H1 (cell line): Measurements from ENCODE around the gene IGLL5. TPM values are rescaled to one million over a fixed set of nuclear protein-coding genes. Genes with fewer than 3 reads are reported as not detected.

Source experiments
- CTCF ChIA-PET: fragments of 300-600 bp; sonication (Branson Sonifier 250); formaldehyde crosslinking; loops from one replicate; lab custom pipeline; 2021; ENCODE audit not compliant: partially characterized antibody; lab: Charles Lee
- POLR2A ChIA-PET: fragments of 300-600 bp; sonication (Branson Sonifier 250); formaldehyde crosslinking; loops from one replicate; lab custom pipeline; 2021; ENCODE audit warnings: inconsistent platforms; ENCODE audit not compliant: partially characterized antibody; lab: Charles Lee
- DNase-seq, 2 experiments: peaks; one replicate each; pipeline versions ENCODE4 v3.0.0 to v3.0.0-alpha.2; 2010 to 2022; ENCODE audit warnings: low spot score in 2 of 2, low read depth in 1 of 2, mixed read lengths in 1 of 2
- FAIRE-seq: peaks from 2 replicates; lab custom pipeline; 2011; peaks lifted over from hg19 to GRCh38; lab: Jason Lieb, UNC
- H2AFZ ChIP-seq: 2 replicates; pipeline ENCODE4 v1.8.1; 2012; ENCODE audit warnings: low read length, inconsistent platforms
- H2AK5ac ChIP-seq: 2 replicates; pipeline ENCODE4 v1.6.1; 2013; ENCODE audit warnings: low read depth, low read length
- H2BK120ac ChIP-seq: replicated peaks from 2 replicates; pipeline ENCODE3; 2013; ENCODE audit warnings: low read depth, low read length, inconsistent platforms
- H2BK12ac ChIP-seq: 2 replicates; pipeline ENCODE4 v1.6.1; 2013; ENCODE audit warnings: low read depth, low read length
- H2BK15ac ChIP-seq: 2 replicates; pipeline ENCODE4 v1.6.1; 2013; ENCODE audit warnings: low read length
- H2BK20ac ChIP-seq: 2 replicates; pipeline ENCODE4 v1.6.1; 2013; ENCODE audit warnings: low read length
- H2BK5ac ChIP-seq: 2 replicates; pipeline ENCODE4 v1.6.1; 2013; ENCODE audit warnings: low read depth, low read length
- H3K14ac ChIP-seq: 2 replicates; pipeline ENCODE4 v1.6.1; 2013; ENCODE audit warnings: inconsistent platforms; ENCODE audit not compliant: insufficient read length
- H3K18ac ChIP-seq: 2 replicates; pipeline ENCODE4 v1.6.1; 2013; ENCODE audit warnings: low read length; ENCODE audit errors: extremely low read depth
- H3K23ac ChIP-seq: 2 replicates; pipeline ENCODE4 v1.6.1; 2013; ENCODE audit warnings: inconsistent platforms; ENCODE audit not compliant: insufficient read length
- H3K23me2 ChIP-seq: 2 replicates; pipeline ENCODE4 v1.6.1; 2013; ENCODE audit warnings: low read depth, low read length
- H3K27ac ChIP-seq: 2 replicates; pipeline ENCODE4 v1.6.1; 2011; ENCODE audit warnings: low read depth, low read length, inconsistent platforms
- H3K27me3 ChIP-seq, 4 experiments: replicated peaks in 1 of 4; 1 replicate in 1 of 4; 2 replicates in 3 of 4; pipeline versions ENCODE4 v1.6.1 to v1.8.1; 2011 to 2013; ENCODE audit warnings: low read length in 3 of 4, mild to moderate bottlenecking in 3 of 4, inconsistent platforms in 2 of 4, mixed read lengths in 2 of 4, moderate library complexity in 1 of 4; ENCODE audit not compliant: control insufficient read depth in 3 of 4, insufficient read depth in 3 of 4; ENCODE audit errors: extremely low read depth in 1 of 4
- H3K36me3 ChIP-seq, 4 experiments: 2 replicates each; pipeline versions ENCODE4 v1.6.1 to v1.8.1; 2011 to 2013; ENCODE audit warnings: mild to moderate bottlenecking in 4 of 4, low read length in 3 of 4, moderate library complexity in 2 of 4, control low read depth in 1 of 4, inconsistent platforms in 1 of 4; ENCODE audit not compliant: insufficient read depth in 4 of 4, control insufficient read depth in 2 of 4
- H3K4ac ChIP-seq: replicated peaks from 2 replicates; pipeline ENCODE3; 2013; ENCODE audit warnings: low read length, low read depth, mixed read lengths, inconsistent platforms; ENCODE audit not compliant: insufficient read length
- H3K4me1 ChIP-seq, 4 experiments: replicated peaks in 1 of 4; 1 replicate in 1 of 4; 2 replicates in 3 of 4; pipeline versions ENCODE4 v1.6.1 to v1.8.1; 2011 to 2013; ENCODE audit warnings: low read length in 3 of 4, inconsistent platforms in 2 of 4, mixed read lengths in 1 of 4; ENCODE audit not compliant: insufficient read depth in 4 of 4, control insufficient read depth in 3 of 4
- H3K4me2 ChIP-seq, 2 experiments: 2 replicates each; pipeline versions ENCODE4 v1.6.1 to v1.8.1; 2011 to 2013; ENCODE audit warnings: low read depth in 2 of 2, low read length in 2 of 2, control low read depth in 1 of 2, inconsistent platforms in 1 of 2, mild to moderate bottlenecking in 1 of 2; ENCODE audit not compliant: insufficient read depth in 1 of 2
- H3K4me3 ChIP-seq, 4 experiments: fragments of 200-600, 300-600 bp in 1 of 4; sonication (generic), shearing (Covaris generic), sonication (Bioruptor Twin) in 1 of 4; 2 replicates each; pipeline versions ENCODE4 v1.5.1 to v1.8.1; 2011 to 2016; ENCODE audit warnings: low read length in 4 of 4, low read depth in 3 of 4, control low read depth in 2 of 4, inconsistent platforms in 2 of 4, mild to moderate bottlenecking in 2 of 4, mixed read lengths in 1 of 4, moderate library complexity in 1 of 4; ENCODE audit not compliant: insufficient read depth in 2 of 4; ENCODE audit errors: extremely low read depth in 1 of 4
- H3K56ac ChIP-seq: replicated peaks from 2 replicates; pipeline ENCODE3; 2013; ENCODE audit warnings: low read depth, mild to moderate bottlenecking, mixed read lengths, low read length, inconsistent platforms; ENCODE audit not compliant: insufficient read length
- H3K79me1 ChIP-seq: 2 replicates; pipeline ENCODE4 v1.6.1; 2013; ENCODE audit warnings: low read depth, low read length, control low read depth
- H3K79me2 ChIP-seq, 2 experiments: 2 replicates each; pipeline versions ENCODE4 v1.6.1 to v1.8.1; 2012 to 2013; ENCODE audit warnings: low read length in 2 of 2, mild to moderate bottlenecking in 2 of 2, inconsistent platforms in 1 of 2; ENCODE audit not compliant: insufficient read depth in 2 of 2, control insufficient read depth in 1 of 2
- H3K9ac ChIP-seq, 4 experiments: replicated peaks in 1 of 4; 1 replicate in 1 of 4; 2 replicates in 3 of 4; pipeline versions ENCODE4 v1.6.1 to v1.8.1; 2011 to 2013; ENCODE audit warnings: low read depth in 3 of 4, low read length in 3 of 4, control low read depth in 2 of 4, mild to moderate bottlenecking in 2 of 4, moderate library complexity in 2 of 4, inconsistent platforms in 1 of 4; ENCODE audit errors: extremely low read depth in 1 of 4
- H3K9me3 ChIP-seq, 2 experiments: 2 replicates each; pipeline versions ENCODE4 v1.6.1 to v1.8.1; 2012 to 2013; ENCODE audit warnings: mild to moderate bottlenecking in 2 of 2, moderate library complexity in 2 of 2, control low read depth in 1 of 2, inconsistent platforms in 1 of 2, low read depth in 1 of 2, low read length in 1 of 2, mixed read lengths in 1 of 2; ENCODE audit not compliant: insufficient read depth in 2 of 2
- H4K20me1 ChIP-seq, 2 experiments: replicated peaks in 1 of 2; 2 replicates each; pipeline versions ENCODE3 to v1.8.1; 2011 to 2013; ENCODE audit warnings: inconsistent platforms in 2 of 2, low read length in 2 of 2, mild to moderate bottlenecking in 1 of 2; ENCODE audit not compliant: insufficient read depth in 2 of 2, control insufficient read depth in 1 of 2
- H4K5ac ChIP-seq: 2 replicates; pipeline ENCODE4 v1.6.1; 2013; ENCODE audit warnings: low read length, low read depth, mixed read lengths, inconsistent platforms; ENCODE audit not compliant: insufficient read length
- H4K8ac ChIP-seq: 2 replicates; pipeline ENCODE4 v1.8.0; 2013; ENCODE audit warnings: mild to moderate bottlenecking, moderate library complexity, low read length, inconsistent platforms; ENCODE audit not compliant: insufficient read depth; ENCODE audit errors: extremely low read depth
- H4K91ac ChIP-seq: replicated peaks from 2 replicates; pipeline ENCODE3; 2013; ENCODE audit warnings: low read length, mixed read lengths, inconsistent platforms; ENCODE audit not compliant: insufficient read length
- BRCA1 ChIP-seq: IDR thresholded peaks from 2 replicates; pipeline ENCODE4 v1.6.1; 2012; ENCODE audit warnings: low read depth, low read length, improper control_type of control experiment
- CHD2 ChIP-seq: IDR thresholded peaks from 2 replicates; pipeline ENCODE4 v1.6.1; 2012; ENCODE audit warnings: low read length, improper control_type of control experiment
- GABPA ChIP-seq: IDR thresholded peaks from 2 replicates; pipeline ENCODE4 v1.6.1; 2011; ENCODE audit warnings: mild to moderate bottlenecking, low read length, moderate library complexity, borderline replicate concordance; ENCODE audit not compliant: insufficient read depth
- JUN ChIP-seq: IDR thresholded peaks from 2 replicates; pipeline ENCODE4 v1.6.1; 2011; ENCODE audit warnings: low read depth, mild to moderate bottlenecking, improper control_type of control experiment, low read length
- KDM4A ChIP-seq: IDR thresholded peaks from one replicate; pipeline ENCODE4 v1.7.1; 2012; ENCODE audit warnings: low read depth, mild to moderate bottlenecking, moderate library complexity, low read length, inconsistent platforms; ENCODE audit not compliant: severe bottlenecking
- NRF1 ChIP-seq: IDR thresholded peaks from 2 replicates; pipeline ENCODE4 v1.6.1; 2011; ENCODE audit warnings: mild to moderate bottlenecking, low read depth, low read length, improper control_type of control experiment
- PHF8 ChIP-seq: fragments of 200-600 bp; sonication (generic); conservative IDR thresholded peaks from 2 replicates; pipeline ENCODE4 v1.7.1; 2012; ENCODE audit warnings: low read depth, mild to moderate bottlenecking, inconsistent platforms, low read length, moderate library complexity
- POU5F1 ChIP-seq: IDR thresholded peaks from 2 replicates; pipeline ENCODE4 v1.6.1; 2011; ENCODE audit warnings: low read depth, mild to moderate bottlenecking, low read length, moderate library complexity
- RFX5 ChIP-seq: IDR thresholded peaks from 2 replicates; pipeline ENCODE4 v1.6.1; 2011; ENCODE audit warnings: low read depth, low read length, improper control_type of control experiment, borderline replicate concordance
- SIX5 ChIP-seq: IDR thresholded peaks from 2 replicates; pipeline ENCODE4 v1.6.1; 2011; ENCODE audit warnings: mild to moderate bottlenecking, low read depth, low read length
- TAF1 ChIP-seq: IDR thresholded peaks from 2 replicates; pipeline ENCODE4 v1.6.1; 2011; ENCODE audit warnings: mild to moderate bottlenecking, low read depth, low read length
- TCF12 ChIP-seq: IDR thresholded peaks from 2 replicates; pipeline ENCODE4 v1.6.1; 2011; ENCODE audit warnings: low read depth, mild to moderate bottlenecking, low read length
- WGBS, 2 experiments: shearing (Covaris generic) in 1 of 2; methylation state at CpG; one replicate each; pipeline versions ENCODE4 v1.1.6 to v1.1.7; 2013 to 2015; ENCODE audit warnings: low lambda C conversion rate in 2 of 2, mixed read lengths in 2 of 2, inconsistent platforms in 1 of 2, low coverage in 1 of 2, missing lambda C conversion rate in 1 of 2; ENCODE audit not compliant: insufficient replicate concordance in 2 of 2, insufficient coverage in 1 of 2, insufficient read length in 1 of 2; ENCODE audit errors: extremely low coverage in 1 of 2, missing lambda C conversion rate in 1 of 2; 5-methylcytosine and 5-hydroxymethylcytosine counted together
- polyA plus RNA-seq, 7 experiments: library from polyadenylated mRNA; depleted of rRNA in 3 of 7; stranded (reverse) in 5 of 7; unstranded in 2 of 7; fragments of >200 nt in 5 of 7; fragments of 200-250 nt in 2 of 7; gene quantifications; 1 replicate in 5 of 7; 2 replicates in 1 of 7; 4 replicates in 1 of 7; pipeline versions ENCODE4 v1.2.1 to v1.2.3, GENCODE V29; 2011 to 2013; ENCODE audit warnings: missing spikeins in 2 of 7, mixed read lengths in 2 of 7
- total RNA-seq: library from RNA; stranded (reverse); fragmentation: NEBNext Ultra II Directional; extraction: Animal tissue kit (Norgen Biotek cat#: 25700); gene quantifications from 2 replicates; pipeline ENCODE4 v1.2.1, GENCODE V29; 2021
- TF ChIP-seq, protein P1 (sequence below): IDR thresholded peaks from 2 replicates; pipeline ENCODE4 v1.6.1; 2011; ENCODE audit warnings: low read length, improper control_type of control experiment

Gene IGLL5
- total and polyA plus RNA-seq, 2 of the 8 experiments (the other 6 are each of a cell fraction or from before 2014, with no cell fraction given) = not detected

DNA sequence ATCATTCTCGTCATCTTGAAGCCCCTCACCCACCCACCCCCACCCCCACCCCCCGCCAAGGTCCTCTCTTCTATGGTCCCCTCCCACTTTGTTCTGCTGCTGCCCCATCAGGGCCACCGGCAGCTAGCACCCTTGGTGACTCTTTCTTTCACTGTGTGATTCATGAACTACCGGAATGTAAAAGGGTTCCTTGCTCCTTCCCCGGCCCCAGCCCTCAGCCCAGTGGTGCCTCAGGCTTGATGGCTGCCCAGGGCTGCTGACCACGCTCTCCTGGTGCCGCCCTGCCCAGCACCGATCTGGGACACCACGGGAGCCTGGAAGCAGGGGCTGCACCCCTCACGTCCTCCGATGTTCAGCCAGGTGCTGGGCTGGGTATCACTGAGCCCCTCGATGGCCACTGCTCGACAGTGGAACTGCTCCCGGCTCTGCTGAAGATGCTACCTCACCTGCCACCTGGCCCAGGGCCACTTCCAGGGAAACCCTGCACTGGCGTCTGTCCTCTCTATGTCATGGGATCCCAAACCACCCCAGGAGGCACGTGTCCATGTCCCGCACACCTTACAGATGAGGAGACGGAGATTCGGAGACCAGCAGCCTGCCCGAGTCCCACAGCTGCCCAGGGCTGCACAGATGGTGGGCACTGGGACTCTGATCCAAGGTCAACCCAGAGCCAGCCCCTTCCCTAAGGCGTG, 39.7 kb downstream of the IGLL5 start:
- Histone ChIP-seq H3K9me3 (peaks cover 28 to 89% of the 10 kb centered on the region in 2 experiments), H3K27ac (no peak overlapping the region), H4K91ac (no peak overlapping the region), H3K79me1 (no peaks in the 10 kb centered on the region), H3K9ac (no peak overlapping the region), H2AFZ (no peak overlapping the region), H3K4ac (no peak overlapping the region), H3K56ac (no peak overlapping the region), H2BK12ac (no peak overlapping the region), H3K36me3 (no peaks in the 10 kb centered on the region), H4K8ac (no peak overlapping the region), H2BK20ac (no peak overlapping the region), H3K14ac (no peak overlapping the region), H3K79me2 (no peaks in the 10 kb centered on the region), H3K4me1 (peaks cover 0 to 11% (median 0%) of the 10 kb centered on the region in 4 experiments; a peak in 1 of 7 replicates), H4K20me1 (no peaks in the 10 kb centered on the region), H3K4me3 (no peak overlapping the region), H3K23me2 (no peaks in the 10 kb centered on the region), H4K5ac (no peak overlapping the region), H3K23ac (no peak overlapping the region), H3K4me2 (no peak overlapping the region), H2AK5ac (no peak overlapping the region), H2BK5ac (no peak overlapping the region), H2BK120ac (no peak overlapping the region), H2BK15ac (no peak overlapping the region), H3K18ac (no peak overlapping the region; the same call in 1 of the 2 replicates), H3K27me3 (peaks cover 0 to 10% (median 9%) of the 10 kb centered on the region in 4 experiments; a peak in 4 of 7 replicates)
- 86% methylated on average over 19 of the region's 21 CpGs; no CpG with 5 or more reads in 1 of the 2 experiments for WGBS, 2 experiments
- FAIRE-seq (no peak), DNase-seq (no peak)
- POLR2A ChIA-PET = no interaction called here
- CTCF ChIA-PET = no interaction called here
- TF ChIP-seq RFX5 = no peak
- TF ChIP-seq TAF1 = no peak
- no peak for TF ChIP-seq TCF12
- no peak for TF ChIP-seq NRF1
- no peak for TF ChIP-seq BRCA1
- TF ChIP-seq CHD2 = no peak
- no peak for TF ChIP-seq SIX5
- no peak for TF ChIP-seq GABPA
- no peak for TF ChIP-seq JUN
- no peak for TF ChIP-seq PHF8
- TF ChIP-seq KDM4A = no peak
- no peak for TF ChIP-seq POU5F1
- TF ChIP-seq, protein P1, sequence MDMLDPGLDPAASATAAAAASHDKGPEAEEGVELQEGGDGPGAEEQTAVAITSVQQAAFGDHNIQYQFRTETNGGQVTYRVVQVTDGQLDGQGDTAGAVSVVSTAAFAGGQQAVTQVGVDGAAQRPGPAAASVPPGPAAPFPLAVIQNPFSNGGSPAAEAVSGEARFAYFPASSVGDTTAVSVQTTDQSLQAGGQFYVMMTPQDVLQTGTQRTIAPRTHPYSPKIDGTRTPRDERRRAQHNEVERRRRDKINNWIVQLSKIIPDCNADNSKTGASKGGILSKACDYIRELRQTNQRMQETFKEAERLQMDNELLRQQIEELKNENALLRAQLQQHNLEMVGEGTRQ = no peak
